Hepatocyte (in vitro differentiated cells): Measurements from ENCODE around the gene CARS1.

Source experiments
- CTCF ChIP-seq: fragments of 200-600 bp; sonication (generic); IDR thresholded peaks from 2 replicates; pipeline ENCODE4 v1.5.1; 2016; ENCODE audit warnings: antibody characterized with exemption, mild to moderate bottlenecking; ENCODE audit not compliant: poor library complexity
- EZH2 ChIP-seq: fragments of 200-600 bp; sonication (generic); IDR thresholded peaks from 2 replicates; pipeline ENCODE4 v1.6.1; 2016; ENCODE audit warnings: antibody characterized with exemption, mild to moderate bottlenecking, borderline replicate concordance
- EZH2phosphoT487 ChIP-seq: fragments of 200-600 bp; sonication (generic); IDR thresholded peaks from one replicate; pipeline ENCODE4 v1.6.1; 2018; ENCODE audit warnings: antibody characterized with exemption, mild to moderate bottlenecking, low read depth, moderate library complexity; ENCODE audit not compliant: unreplicated experiment, severe bottlenecking

- TF ChIP-seq CTCF (no peak), EZH2phosphoT487 (no peak), EZH2 (no peak)
Measured at GRCh38 chr11:3006505-3007260, 50.5 kb downstream of the CARS1 start.
